Naive thymus-derived CD8-positive, alpha-beta T cell (primary cell): ENCODE results near the gene SMIM5. TPM values are rescaled to one million over a fixed set of nuclear protein-coding genes. Genes with fewer than 3 reads are reported as not detected.
"Not testable (repeated sequence)": the region's sequence is repeated elsewhere in the genome, so short reads cannot be mapped to it uniquely, and the experiment has no call there.

Experiments used
- ATAC-seq, 2 donors: fragments of 150-1000 bp; cut with Tn5 transposase in 1 of 2; sonication (Bioruptor Pico), chemical (Tn5 transposase) in 1 of 2; 1 replicate in 1 of 2; 2 replicates in 1 of 2; pipeline ENCODE4 v1.10.0; 2021; ENCODE audit warnings: mild to moderate bottlenecking in 2 of 2, moderate library complexity in 2 of 2
- POLR2A ChIA-PET: fragments of 350-600 bp; sonication (Branson Sonifier 250); formaldehyde crosslinking; loops from one replicate; lab custom pipeline; 2021; ENCODE audit warnings: antibody characterized with exemption; lab: Charles Lee
- DNase-seq, 10 donors: peaks; one replicate each; pipeline versions ENCODE4 v3.0.0 to v3.0.0-alpha.2; 2020 to 2022
- H3K27ac Mint-ChIP-seq, 10 donors: one replicate each; pipeline ENCODE4 v1.8.0; 2020 to 2022; ENCODE audit warnings: mild to moderate bottlenecking in 10 of 10, mixed read lengths in 10 of 10, moderate library complexity in 4 of 10, inconsistent platforms in 1 of 10
- H3K27me3 Mint-ChIP-seq, 5 donors: one replicate each; pipeline ENCODE4 v1.8.0; 2021 to 2022; ENCODE audit warnings: mixed read lengths in 5 of 5
- H3K36me3 Mint-ChIP-seq, 3 donors: one replicate each; pipeline ENCODE4 v1.8.0; 2020 to 2022; ENCODE audit warnings: mixed read lengths in 3 of 3, mild to moderate bottlenecking in 2 of 3, inconsistent platforms in 1 of 3
- H3K4me1 Mint-ChIP-seq, 4 donors: one replicate each; pipeline ENCODE4 v1.8.0; 2021 to 2022; ENCODE audit warnings: mixed read lengths in 4 of 4
- H3K4me3 Mint-ChIP-seq, 10 donors: one replicate each; pipeline ENCODE4 v1.8.0; 2020 to 2022; ENCODE audit warnings: mild to moderate bottlenecking in 10 of 10, mixed read lengths in 10 of 10, moderate library complexity in 6 of 10, inconsistent platforms in 1 of 10
- H3K9me3 Mint-ChIP-seq, 9 donors: one replicate each; pipeline ENCODE4 v1.8.0; 2020 to 2022; ENCODE audit warnings: mixed read lengths in 9 of 9, mild to moderate bottlenecking in 3 of 9, inconsistent platforms in 1 of 9, moderate library complexity in 1 of 9
- polyA plus RNA-seq, 3 donors: library from polyadenylated mRNA; unstranded; fragments of 300-500 nt; fragmentation: Illumina TruSeq; gene quantifications; one replicate each; pipeline ENCODE4 v1.2.3, GENCODE V29; 2021
- total RNA-seq, 8 experiments: library from RNA in 2 of 8; stranded (reverse) in 2 of 8; gene quantifications; one replicate each; pipeline ENCODE4 v1.2.3 and lab custom pipeline; 2021 to 2026

SMIM5 gene
- total and polyA plus RNA-seq, 5 experiments from 2014 or later = 0.06 to 1.3 (median 0.47) TPM; not detected in 1

DNA sequence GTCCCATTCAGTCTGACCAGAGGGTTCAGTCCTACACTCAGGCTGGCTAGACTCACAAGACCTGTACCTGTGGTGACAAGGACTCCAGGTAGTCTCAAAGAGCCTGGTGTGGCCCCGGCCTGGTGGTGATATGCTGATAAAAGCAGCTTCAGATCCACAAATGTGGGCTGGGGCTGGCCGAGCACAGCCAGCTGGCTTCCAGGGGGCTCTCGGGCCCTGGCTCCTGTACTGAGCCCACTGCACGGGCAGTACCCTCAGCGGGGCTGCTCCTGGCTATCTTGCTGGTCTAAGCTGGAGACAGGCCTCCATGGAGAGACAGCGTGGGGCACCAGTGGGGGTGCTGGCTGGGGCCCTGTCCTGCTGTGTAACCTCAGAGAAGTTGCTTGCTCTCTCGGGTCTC is 4.3 kb downstream of the SMIM5 start:
- no peaks in the 10 kb centered on the region for H3K27me3 Mint-ChIP-seq
- POLR2A ChIA-PET = interaction anchor here (0.6 to 1.1 kb wide), 3 partner anchors 68 to 352 kb away, joined by 3 to 6 read pairs (median 5); no protein-coding TSS in a partner anchor
- DNase-seq = no peak

DNA sequence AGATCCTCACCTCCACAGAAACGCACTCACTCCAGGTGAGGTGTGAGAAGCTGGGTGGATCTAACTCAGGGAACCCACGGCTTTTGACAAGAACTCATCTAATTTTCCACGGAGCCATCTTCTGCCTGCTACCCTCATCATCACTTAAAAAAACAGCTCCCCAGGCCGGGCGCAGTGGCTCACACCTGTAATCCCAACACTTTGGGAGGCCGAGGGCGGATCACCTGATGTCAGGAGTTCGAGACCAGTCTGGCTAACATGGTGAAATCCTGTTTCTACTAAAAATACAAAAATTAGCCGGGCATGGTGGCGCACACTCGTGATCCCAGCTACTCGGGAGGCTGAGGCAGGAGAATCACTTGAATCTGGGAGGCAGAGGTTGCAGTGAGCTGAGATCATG is 4.8 kb downstream of the SMIM5 start:
- H3K27ac Mint-ChIP-seq, H3K27me3 Mint-ChIP-seq, H3K4me3 Mint-ChIP-seq, H3K9me3 Mint-ChIP-seq, DNase-seq, H3K36me3 Mint-ChIP-seq, ATAC-seq: not testable (repeated sequence)
- peaks cover 3 to 10% (median 6%) of the 10 kb centered on the region in 4 donors for H3K4me1 Mint-ChIP-seq
- POLR2A ChIA-PET = interaction anchor here (0.6 kb wide), 2 partner anchors 167 to 351 kb away, joined by 5 to 6 read pairs; no protein-coding TSS in a partner anchor

More for the DNA sequence above, 4.3 kb downstream of the SMIM5 start:
- ATAC-seq = no peak
- Mint-ChIP-seq H3K27ac (no peak overlapping the region), H3K4me1 (peaks cover 3 to 13% (median 6%) of the 10 kb centered on the region in 4 donors), H3K9me3 (no peaks in the 10 kb centered on the region), H3K36me3 (no peaks in the 10 kb centered on the region), H3K4me3 (no peak overlapping the region)

DNA sequence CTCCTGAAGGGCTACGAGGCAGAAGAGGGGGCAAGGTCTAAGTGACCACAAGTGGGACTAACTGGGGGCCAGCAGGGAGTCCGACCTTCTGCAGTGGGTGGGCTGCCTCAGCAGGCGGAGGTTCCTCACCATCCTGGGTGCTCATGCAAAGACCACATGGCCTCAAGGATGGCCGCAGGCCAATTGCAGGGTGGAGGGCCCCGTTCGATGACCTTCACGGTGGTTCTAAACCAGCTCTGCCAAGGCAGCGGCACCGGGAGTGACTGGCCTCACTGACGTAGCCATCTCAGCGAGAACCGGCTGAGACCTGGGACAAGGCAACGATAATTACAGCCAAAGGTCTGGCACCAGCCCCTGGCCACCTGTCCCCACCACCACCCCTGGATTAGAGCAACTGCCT is 5.7 kb downstream of the SMIM5 start:
- POLR2A ChIA-PET = no interaction called here
- H3K27ac Mint-ChIP-seq = no peak overlapping the region
- DNase-seq (no peak), ATAC-seq (no peak)
- no peaks in the 10 kb centered on the region for H3K9me3 Mint-ChIP-seq
- no peaks in the 10 kb centered on the region for H3K27me3 Mint-ChIP-seq
- peaks cover 2 to 4% (median 3%) of the 10 kb centered on the region in 4 donors for H3K4me1 Mint-ChIP-seq
- H3K36me3 Mint-ChIP-seq = no peaks in the 10 kb centered on the region
- no peak overlapping the region for H3K4me3 Mint-ChIP-seq

DNA sequence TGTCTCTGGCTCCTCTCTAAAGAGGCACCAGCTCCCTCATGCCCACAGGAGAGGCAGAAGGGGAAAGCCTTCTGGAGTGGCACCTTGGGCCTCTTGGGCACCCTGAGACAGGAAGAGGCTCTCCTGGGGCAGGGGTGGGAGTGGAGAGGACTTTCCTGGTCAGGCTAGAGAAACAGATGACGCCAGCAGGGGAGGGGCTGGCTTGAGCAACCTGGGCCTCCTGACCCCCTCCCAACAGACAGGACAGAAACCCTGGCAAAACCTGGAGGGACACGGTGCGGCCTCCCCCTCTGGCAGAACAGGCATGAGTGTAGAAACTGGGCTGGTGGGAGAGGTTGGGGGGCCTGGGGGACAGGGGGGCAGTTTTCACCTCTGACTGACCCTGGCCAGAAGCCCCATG is 6.1 kb downstream of the SMIM5 start:
- H3K27ac Mint-ChIP-seq = no peak overlapping the region
- peaks cover 0 to 2% (median under 1%) of the 10 kb centered on the region in 4 donors for H3K4me1 Mint-ChIP-seq
- DNase-seq (no peak), ATAC-seq (no peak)
- H3K36me3 Mint-ChIP-seq = peaks cover 0 to 3% (median 0%) of the 10 kb centered on the region in 3 donors
- H3K9me3 Mint-ChIP-seq = no peaks in the 10 kb centered on the region
- POLR2A ChIA-PET = no interaction called here
- no peaks in the 10 kb centered on the region for H3K27me3 Mint-ChIP-seq
- no peak overlapping the region for H3K4me3 Mint-ChIP-seq

DNA sequence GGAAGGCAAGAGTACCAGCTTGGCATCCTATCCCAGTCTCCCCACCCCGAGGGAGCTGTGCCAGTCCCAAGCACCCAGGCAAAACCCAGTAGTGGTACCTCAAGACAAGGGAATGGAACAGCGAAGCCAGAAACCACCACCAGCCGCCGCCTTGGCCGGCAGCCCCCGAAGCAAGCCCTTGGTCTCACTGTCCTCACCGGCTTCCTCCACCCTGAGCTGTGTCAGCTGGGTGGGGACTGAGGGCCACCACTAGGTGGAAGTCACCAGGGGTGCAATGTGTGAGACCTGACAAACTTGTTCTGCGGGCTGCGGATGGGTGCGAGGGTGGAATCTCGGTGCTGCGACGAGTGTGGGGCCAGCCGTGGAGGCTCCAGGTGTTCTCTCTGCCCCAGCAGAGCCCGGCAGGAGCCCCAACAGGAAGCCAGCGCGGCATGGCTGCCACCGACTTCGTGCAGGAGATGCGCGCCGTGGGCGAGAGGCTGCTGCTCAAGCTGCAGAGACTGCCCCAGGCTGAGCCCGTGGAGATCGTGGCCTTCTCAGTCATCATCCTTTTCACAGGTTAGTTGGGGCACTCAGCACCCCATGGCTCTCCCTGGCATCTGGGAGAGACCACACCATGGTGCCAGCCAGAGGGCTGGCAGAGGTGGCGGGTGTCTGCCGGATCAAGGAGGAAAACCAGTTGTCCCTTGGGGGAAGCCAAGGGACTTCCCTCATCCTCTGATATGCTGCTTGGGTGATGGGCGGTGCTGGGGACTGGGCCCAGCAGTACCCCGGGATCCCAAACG is 6.7 kb downstream of the SMIM5 start:
- Mint-ChIP-seq H3K4me1 (peaks cover 0 to 2% (median 0%) of the 10 kb centered on the region in 4 donors), H3K27ac (peak overlapping the region in 2 of 10 donors; percentile 4 to 35), H3K9me3 (no peaks in the 10 kb centered on the region), H3K36me3 (peaks cover 0 to 3% (median 0%) of the 10 kb centered on the region in 3 donors), H3K4me3 (no peak overlapping the region), H3K27me3 (no peaks in the 10 kb centered on the region)
- no peak for DNase-seq
- ATAC-seq = no peak
- POLR2A ChIA-PET = no interaction called here

DNA sequence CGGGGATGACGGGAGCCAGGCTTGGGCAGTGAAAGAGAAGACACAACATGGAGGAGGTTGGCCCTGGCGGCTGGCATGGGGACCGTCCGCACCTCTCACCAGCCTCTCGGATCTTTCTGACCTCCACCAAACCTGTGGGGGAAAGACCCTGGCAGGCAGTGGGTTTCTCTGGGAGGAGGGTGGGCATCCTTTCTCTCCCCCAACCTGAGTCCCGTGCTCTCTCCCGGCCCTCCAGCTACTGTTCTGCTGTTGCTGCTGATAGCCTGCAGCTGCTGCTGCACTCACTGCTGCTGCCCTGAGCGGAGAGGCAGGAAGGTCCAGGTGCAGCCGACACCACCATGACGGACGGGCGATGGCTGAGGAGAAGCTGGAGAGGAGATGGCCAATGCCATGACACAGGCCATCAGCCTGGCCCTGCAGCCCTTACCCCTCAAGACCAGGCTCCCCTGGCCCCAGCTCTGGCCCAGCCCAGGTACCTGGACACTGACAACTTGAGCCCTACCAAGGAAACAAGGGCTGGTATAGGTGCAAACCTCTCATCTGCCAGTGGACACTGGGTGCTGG is 7.4 kb downstream of the SMIM5 start:
- no peak overlapping the region for H3K4me3 Mint-ChIP-seq
- POLR2A ChIA-PET = no interaction called here
- H3K36me3 Mint-ChIP-seq = peaks cover 0 to 7% (median 0%) of the 10 kb centered on the region in 3 donors
- peak overlapping the region in 1 of 10 donors; percentile 35 for H3K27ac Mint-ChIP-seq
- H3K4me1 Mint-ChIP-seq = peaks cover 0 to 2% (median 0%) of the 10 kb centered on the region in 4 donors
- no peaks in the 10 kb centered on the region for H3K9me3 Mint-ChIP-seq
- ATAC-seq (no peak), DNase-seq (no peak)
- no peaks in the 10 kb centered on the region for H3K27me3 Mint-ChIP-seq

DNA sequence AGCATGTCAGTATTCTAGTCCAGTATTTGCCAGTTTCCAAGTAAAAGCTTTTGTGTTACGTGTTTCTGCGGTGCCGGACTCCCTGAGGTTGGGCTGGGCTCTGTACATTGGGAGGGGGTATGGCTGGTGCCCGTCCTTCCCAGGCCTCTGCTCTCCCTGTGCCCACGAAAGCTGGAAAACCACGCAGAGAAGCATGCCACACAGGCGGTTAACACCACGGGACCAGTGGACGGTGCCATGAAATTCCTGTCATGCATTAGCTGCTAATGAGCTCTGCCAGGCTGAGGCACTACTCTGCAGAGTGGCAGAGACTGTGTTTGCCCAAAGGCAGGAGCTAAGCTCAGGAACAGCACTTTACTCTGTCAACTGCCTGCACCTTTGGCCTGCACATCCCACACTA is 8.1 kb downstream of the SMIM5 start:
- POLR2A ChIA-PET = no interaction called here
- DNase-seq (no peak), ATAC-seq (no peak)
- no peak overlapping the region for H3K27ac Mint-ChIP-seq
- H3K4me3 Mint-ChIP-seq = no peak overlapping the region
- H3K4me1 Mint-ChIP-seq = peaks cover 0 to 6% (median 4%) of the 10 kb centered on the region in 4 donors
- H3K9me3 Mint-ChIP-seq = no peaks in the 10 kb centered on the region
- no peaks in the 10 kb centered on the region for H3K27me3 Mint-ChIP-seq
- H3K36me3 Mint-ChIP-seq = peaks cover 0 to 9% (median 0%) of the 10 kb centered on the region in 3 donors

DNA sequence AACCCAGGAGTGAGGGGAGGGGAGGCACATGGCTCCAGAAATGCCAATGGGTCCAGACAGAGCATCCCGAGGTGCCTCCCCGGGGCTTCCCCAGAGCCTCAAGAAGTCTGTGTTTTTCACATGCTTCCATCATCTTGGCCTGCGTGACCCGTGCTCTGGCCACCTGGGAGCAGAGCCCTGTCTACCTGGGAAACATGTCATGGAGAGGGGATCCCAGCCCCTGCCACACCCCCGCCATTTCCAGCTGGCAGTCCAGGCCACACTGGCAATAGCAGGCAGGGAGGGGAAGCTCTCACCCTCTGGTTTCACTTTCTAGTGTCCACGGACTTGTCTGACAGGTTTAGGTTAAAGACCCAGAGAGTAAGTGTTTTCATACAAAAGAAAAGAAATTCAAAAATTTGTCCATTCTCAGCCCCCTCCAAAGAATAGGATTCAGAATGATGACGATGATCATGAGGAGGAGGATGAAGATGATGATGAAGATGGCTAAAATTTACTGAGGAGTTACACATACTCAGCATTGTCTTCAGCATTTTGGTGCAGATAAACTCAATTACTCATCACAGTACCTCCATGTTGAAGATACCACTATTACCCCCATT is 9.0 kb downstream of the SMIM5 start:
- H3K27ac Mint-ChIP-seq = no peak overlapping the region
- no peaks in the 10 kb centered on the region for H3K9me3 Mint-ChIP-seq
- DNase-seq = no peak
- H3K36me3 Mint-ChIP-seq = peaks cover 0 to 9% (median 0%) of the 10 kb centered on the region in 3 donors
- H3K4me1 Mint-ChIP-seq = peaks cover 0 to 7% (median 4%) of the 10 kb centered on the region in 4 donors
- ATAC-seq = no peak
- H3K27me3 Mint-ChIP-seq = no peaks in the 10 kb centered on the region
- POLR2A ChIA-PET = no interaction called here
- no peak overlapping the region for H3K4me3 Mint-ChIP-seq

DNA sequence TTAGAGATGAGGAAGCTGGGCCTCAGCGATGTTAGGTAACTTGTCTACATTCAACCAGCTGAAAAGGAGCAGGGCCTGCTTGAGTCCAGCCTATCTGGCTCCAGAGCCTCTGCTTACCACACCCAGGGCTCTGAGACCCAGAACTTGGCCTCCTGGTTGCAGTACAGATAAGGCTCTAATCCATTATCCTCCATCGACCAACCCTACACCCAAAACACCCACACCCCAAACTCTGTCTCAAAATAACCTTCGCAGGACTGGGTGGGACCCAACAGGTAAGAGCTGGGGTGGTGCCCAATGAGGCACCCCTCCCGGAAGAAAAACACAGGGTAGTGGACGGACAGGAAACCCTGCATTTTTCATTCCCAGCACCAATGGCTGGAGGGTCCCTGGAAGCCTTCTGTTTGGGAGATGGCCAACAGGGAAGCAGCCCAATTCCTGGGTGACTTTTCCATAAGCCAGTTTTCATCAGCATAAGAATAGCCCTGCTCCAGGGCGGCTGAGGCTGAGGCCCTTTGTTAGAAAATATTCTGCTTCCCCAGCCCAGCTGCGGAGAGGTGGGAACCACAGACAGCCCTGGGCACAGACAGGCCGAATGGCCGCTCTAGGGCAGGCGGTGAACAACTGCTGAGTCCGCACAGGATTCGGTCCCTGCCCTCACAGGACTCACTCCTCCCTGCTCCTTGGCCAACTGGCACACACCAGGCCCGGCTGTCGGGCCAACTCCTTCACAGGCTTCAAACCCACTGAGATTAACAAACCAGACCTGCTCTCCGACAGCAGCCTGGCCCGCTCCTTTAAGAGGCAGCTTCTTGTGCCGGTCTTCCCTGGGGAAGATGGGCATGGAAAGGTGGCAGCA is 9.8 kb downstream of the SMIM5 start:
- DNase-seq (no peak), ATAC-seq (no peak)
- H3K27ac Mint-ChIP-seq = no peak overlapping the region
- H3K27me3 Mint-ChIP-seq = no peaks in the 10 kb centered on the region
- peaks cover 0 to 14% (median 0%) of the 10 kb centered on the region in 3 donors for H3K36me3 Mint-ChIP-seq
- H3K4me1 Mint-ChIP-seq = peaks cover 0 to 7% (median 4%) of the 10 kb centered on the region in 4 donors
- H3K9me3 Mint-ChIP-seq = no peaks in the 10 kb centered on the region
- no peak overlapping the region for H3K4me3 Mint-ChIP-seq
- POLR2A ChIA-PET = no interaction called here

DNA sequence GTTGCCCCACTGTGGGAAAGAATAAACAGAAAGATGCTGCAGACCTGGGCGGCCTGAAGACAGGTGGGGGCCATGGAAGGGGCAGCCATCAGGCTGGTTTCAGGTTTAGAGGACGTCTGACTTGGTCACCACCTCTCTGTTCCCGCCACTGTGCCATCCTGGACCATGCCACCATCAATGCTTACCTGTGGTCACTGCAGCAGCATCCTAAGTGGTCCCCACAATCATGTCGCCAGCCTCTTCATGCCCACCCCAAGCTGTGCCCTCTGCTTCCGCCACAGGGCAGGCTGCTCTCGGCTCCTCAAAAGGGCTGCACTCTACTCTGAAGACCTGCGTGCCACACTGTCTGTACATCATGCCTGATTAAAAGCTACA is 10.4 kb downstream of the SMIM5 start:
- Mint-ChIP-seq H3K27ac (peak overlapping the region in 1 of 10 donors; percentile 51), H3K4me1 (peaks cover 0 to 7% (median 4%) of the 10 kb centered on the region in 4 donors), H3K27me3 (no peaks in the 10 kb centered on the region), H3K36me3 (peaks cover 0 to 18% (median 0%) of the 10 kb centered on the region in 3 donors), H3K4me3 (no peak overlapping the region), H3K9me3 (no peaks in the 10 kb centered on the region)
- DNase-seq (no peak), ATAC-seq (no peak)
- POLR2A ChIA-PET = no interaction called here

DNA sequence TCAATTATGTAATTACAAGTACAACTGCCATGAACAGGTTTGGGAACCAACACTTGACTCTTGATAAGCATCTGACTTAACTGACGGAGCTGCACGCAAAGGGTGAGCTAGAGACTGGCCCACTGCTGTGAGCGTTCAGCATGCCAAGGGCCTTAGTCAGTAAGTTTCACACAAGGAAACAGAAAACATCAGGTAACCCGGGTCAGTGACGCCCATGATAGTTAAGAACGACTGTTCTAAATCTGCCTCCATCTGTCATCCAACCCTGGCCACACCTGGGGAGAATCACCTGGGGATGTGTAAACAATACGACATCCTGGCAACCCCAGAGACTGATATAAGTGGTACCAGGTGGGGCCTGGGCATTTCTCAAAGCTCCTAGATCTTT is 12.3 kb downstream of the SMIM5 start:
- POLR2A ChIA-PET = interaction anchor here (0.6 to 1.3 kb wide), 2 partner anchors 17 to 210 kb away, joined by 3 read pairs; partner anchors contain the start of gene WBP2
- H3K27me3 Mint-ChIP-seq = no peaks in the 10 kb centered on the region
- no peak for DNase-seq
- peak overlapping the region in 1 of 10 donors; percentile 87 for H3K27ac Mint-ChIP-seq
- no peaks in the 10 kb centered on the region for H3K9me3 Mint-ChIP-seq
- H3K4me3 Mint-ChIP-seq = no peak overlapping the region
- peaks cover 0 to 35% (median 13%) of the 10 kb centered on the region in 3 donors for H3K36me3 Mint-ChIP-seq
- no peak for ATAC-seq
- H3K4me1 Mint-ChIP-seq = peaks cover 0 to 7% (median 4%) of the 10 kb centered on the region in 4 donors
